Thoracic aorta (tissue), 2 donors: ENCODE measurements around the gene LPCAT3. TPM values are rescaled to one million over a fixed set of nuclear protein-coding genes. Genes with fewer than 3 reads are reported as not detected.

Experiments used
- ATAC-seq: fragments of 150-250 bp; one replicate; pipeline ENCODE4 v1.8.0; 2017; ENCODE audit warnings: low read depth; ENCODE audit not compliant: insufficient number of reproducible peaks, low FRiP score
- DNase-seq: peaks from one replicate; pipeline ENCODE4 v3.0.0-alpha.2; 2020; ENCODE audit warnings: low spot score
- H3K27ac ChIP-seq, 2 donors: fragments of 200-600 bp; sonication (generic); 1 replicate in 1 of 2; 2 replicates in 1 of 2; pipeline ENCODE4 v1.5.1; 2016; ENCODE audit warnings: mild to moderate bottlenecking in 2 of 2, moderate library complexity in 2 of 2
- H3K27me3 ChIP-seq: fragments of 200-600 bp; sonication (generic); replicated peaks from 2 replicates; pipeline ENCODE4 v1.6.0; 2016; ENCODE audit warnings: mild to moderate bottlenecking; ENCODE audit not compliant: insufficient read depth
- H3K36me3 ChIP-seq: fragments of 200-600 bp; sonication (generic); one replicate; pipeline ENCODE4 v1.5.1; 2016
- H3K4me1 ChIP-seq, 2 donors: fragments of 200-600 bp; sonication (generic); 1 replicate in 1 of 2; 2 replicates in 1 of 2; pipeline versions ENCODE4 v1.5.1 to v1.6.0; 2016; ENCODE audit warnings: low read depth in 2 of 2, mild to moderate bottlenecking in 1 of 2; ENCODE audit not compliant: control insufficient read depth in 1 of 2
- H3K4me3 ChIP-seq: fragments of 200-600 bp; sonication (generic); 2 replicates; pipeline ENCODE4 v1.5.1; 2016; ENCODE audit warnings: mild to moderate bottlenecking
- H3K9me3 ChIP-seq: fragments of 200-600 bp; sonication (generic); 2 replicates; pipeline ENCODE4 v1.5.1; 2016
- total RNA-seq, 2 donors: library from RNA; depleted of rRNA; stranded (reverse); fragments of >200 nt; gene quantifications; one replicate each; pipeline versions ENCODE4 v1.1.0 to v1.2.3, GENCODE V29; 2016
- TF ChIP-seq, protein P1 (sequence below): fragments of 200-600 bp; sonication (generic); IDR thresholded peaks from one replicate; pipeline ENCODE4 v1.5.1; 2019; ENCODE audit warnings: antibody characterized with exemption

The LPCAT3 gene
- total RNA-seq, 2 donors from 2014 or later = 40.5 to 51.9 TPM

GRCh38 chr12:6979021-6979420, 39.3 kb downstream of the LPCAT3 start:
- TF ChIP-seq, protein P1, sequence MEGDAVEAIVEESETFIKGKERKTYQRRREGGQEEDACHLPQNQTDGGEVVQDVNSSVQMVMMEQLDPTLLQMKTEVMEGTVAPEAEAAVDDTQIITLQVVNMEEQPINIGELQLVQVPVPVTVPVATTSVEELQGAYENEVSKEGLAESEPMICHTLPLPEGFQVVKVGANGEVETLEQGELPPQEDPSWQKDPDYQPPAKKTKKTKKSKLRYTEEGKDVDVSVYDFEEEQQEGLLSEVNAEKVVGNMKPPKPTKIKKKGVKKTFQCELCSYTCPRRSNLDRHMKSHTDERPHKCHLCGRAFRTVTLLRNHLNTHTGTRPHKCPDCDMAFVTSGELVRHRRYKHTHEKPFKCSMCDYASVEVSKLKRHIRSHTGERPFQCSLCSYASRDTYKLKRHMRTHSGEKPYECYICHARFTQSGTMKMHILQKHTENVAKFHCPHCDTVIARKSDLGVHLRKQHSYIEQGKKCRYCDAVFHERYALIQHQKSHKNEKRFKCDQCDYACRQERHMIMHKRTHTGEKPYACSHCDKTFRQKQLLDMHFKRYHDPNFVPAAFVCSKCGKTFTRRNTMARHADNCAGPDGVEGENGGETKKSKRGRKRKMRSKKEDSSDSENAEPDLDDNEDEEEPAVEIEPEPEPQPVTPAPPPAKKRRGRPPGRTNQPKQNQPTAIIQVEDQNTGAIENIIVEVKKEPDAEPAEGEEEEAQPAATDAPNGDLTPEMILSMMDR = no peak
- Histone ChIP-seq H3K9me3 (no peaks in the 10 kb centered on the region), H3K36me3 (peaks cover 68% of the 10 kb centered on the region), H3K27me3 (no peaks in the 10 kb centered on the region), H3K4me3 (no peak overlapping the region), H3K4me1 (no peaks in the 10 kb centered on the region), H3K27ac (no peak overlapping the region)
- ATAC-seq (no peak), DNase-seq (no peak)

- Histone ChIP-seq H3K9me3 (no peaks in the 10 kb centered on the region), H3K4me3 (no peak overlapping the region), H3K36me3 (peaks cover 68% of the 10 kb centered on the region), H3K27ac (no peak overlapping the region), H3K4me1 (no peaks in the 10 kb centered on the region), H3K27me3 (no peaks in the 10 kb centered on the region)
- TF ChIP-seq, protein P1 = no peak
- DNase-seq = no peak
- no peak for ATAC-seq
These were observed 39.7 kb downstream of the LPCAT3 start for GRCh38 chr12:6978611-6979011.

DNA sequence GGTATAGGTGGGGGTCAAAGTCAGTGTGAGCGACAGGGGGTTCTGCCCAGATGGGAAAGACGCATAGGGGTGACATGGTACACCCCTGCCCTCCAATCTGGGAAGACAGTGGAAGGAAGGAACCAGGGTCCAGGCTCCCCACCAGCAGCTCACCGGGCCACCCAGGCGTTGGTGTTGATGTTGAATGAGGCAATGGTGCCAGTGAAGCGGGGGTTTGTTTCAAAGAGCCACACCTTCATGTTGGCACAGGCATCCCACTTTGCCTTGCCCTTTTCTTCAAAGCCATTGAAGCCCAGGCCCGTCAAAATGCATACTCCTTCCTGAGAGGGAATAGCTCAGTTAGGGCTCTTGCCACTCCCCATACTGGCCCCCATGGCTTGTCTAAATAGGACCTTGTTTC, 40.1 kb downstream of the LPCAT3 start:
- Histone ChIP-seq H3K4me1 (no peaks in the 10 kb centered on the region), H3K27ac (no peak overlapping the region), H3K4me3 (no peak overlapping the region), H3K27me3 (no peaks in the 10 kb centered on the region), H3K36me3 (peaks cover 66% of the 10 kb centered on the region), H3K9me3 (no peaks in the 10 kb centered on the region)
- ATAC-seq (no peak), DNase-seq (no peak)
- TF ChIP-seq, protein P1 = no peak

DNA sequence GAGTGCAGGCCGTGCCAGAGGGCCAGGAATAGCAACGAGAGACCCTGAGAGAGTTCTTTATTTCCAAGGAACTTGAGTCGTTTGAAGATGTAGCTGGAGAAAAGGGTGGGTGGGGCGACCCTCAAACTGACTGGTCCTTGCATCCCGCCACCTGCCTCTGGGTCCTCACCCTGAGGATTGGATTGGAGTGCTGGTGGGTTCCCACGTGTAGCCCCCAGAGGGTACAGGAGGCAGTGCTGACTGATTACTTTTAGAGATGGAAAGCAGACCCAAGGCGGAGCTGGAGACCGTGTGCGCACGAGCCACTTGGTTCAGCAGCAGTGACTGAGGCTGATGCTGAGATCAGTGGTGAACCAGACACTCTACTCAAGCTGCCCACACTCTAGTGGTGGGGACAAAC, 40.6 kb downstream of the LPCAT3 start:
- Histone ChIP-seq H3K27me3 (no peaks in the 10 kb centered on the region), H3K4me1 (no peaks in the 10 kb centered on the region), H3K9me3 (no peaks in the 10 kb centered on the region), H3K4me3 (no peak overlapping the region), H3K27ac (no peak overlapping the region), H3K36me3 (peaks cover 63% of the 10 kb centered on the region)
- TF ChIP-seq, protein P1 = no peak
- DNase-seq = no peak
- no peak for ATAC-seq

DNA sequence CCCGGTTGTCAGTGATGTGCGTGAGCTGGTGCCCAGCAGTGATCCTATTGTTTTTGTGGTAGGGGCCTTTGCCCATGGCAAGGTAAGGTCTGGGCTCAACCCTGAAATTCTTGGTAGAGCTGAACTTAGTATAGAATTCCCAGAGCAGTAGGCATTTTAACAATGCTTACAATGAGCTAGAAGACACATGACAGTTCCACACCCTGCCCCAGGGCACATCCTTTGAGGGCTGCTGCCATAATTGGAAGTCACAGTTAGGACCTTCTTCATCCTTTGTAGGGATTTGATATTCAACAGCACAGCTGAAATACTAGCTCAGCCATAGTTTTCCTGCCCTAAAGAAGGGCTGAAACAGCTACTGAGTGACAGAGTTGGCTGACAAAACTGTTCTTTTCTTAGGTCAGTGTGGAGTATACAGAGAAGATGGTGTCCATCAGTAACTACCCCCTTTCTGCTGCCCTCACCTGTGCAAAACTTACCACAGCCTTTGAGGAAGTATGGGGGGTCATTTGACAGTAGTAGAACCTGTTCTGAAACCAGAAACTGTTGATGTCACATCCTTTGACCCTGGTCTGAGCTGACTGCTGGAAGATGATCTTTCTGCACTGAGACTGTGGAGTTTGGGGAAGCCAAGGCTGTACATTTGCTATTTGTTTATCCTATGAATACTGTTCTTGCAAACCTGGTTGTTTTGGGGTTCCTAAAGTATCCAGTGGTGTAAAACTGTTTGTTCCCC, 42.8 kb downstream of the LPCAT3 start:
- no peak overlapping the region for H3K4me3 ChIP-seq
- H3K4me1 ChIP-seq = peaks cover 5 to 9% of the 10 kb centered on the region in 2 donors
- TF ChIP-seq, protein P1 = no peak
- H3K27me3 ChIP-seq = no peaks in the 10 kb centered on the region
- H3K27ac ChIP-seq = no peak overlapping the region
- no peaks in the 10 kb centered on the region for H3K9me3 ChIP-seq
- DNase-seq (no peak), ATAC-seq (no peak)
- peaks cover 49% of the 10 kb centered on the region for H3K36me3 ChIP-seq
